GM21723 (cell line): Measurements from ENCODE around the gene DCLK3.

Experiments used
- ATAC-seq: cut with Tn5 transposase; IDR thresholded peaks from one replicate; pipeline ENCODE4 v1.9.1; 2021; ENCODE audit warnings: mild to moderate bottlenecking, moderate library complexity; ENCODE audit not compliant: unreplicated experiment

DCLK3 gene

GRCh38 chr3:36709826-36710365, 54.5 kb downstream of the DCLK3 start:
- ATAC-seq: no peak

GRCh38 chr3:36709281-36709680, 55.1 kb downstream of the DCLK3 start:
- ATAC-seq: no peak

GRCh38 chr3:36707623-36708409, 56.5 kb downstream of the DCLK3 start:
- no peak for ATAC-seq

- no peak for ATAC-seq
Measured at GRCh38 chr3:36705015-36705414, 59.3 kb downstream of the DCLK3 start.

- no peak for ATAC-seq
Measured at GRCh38 chr3:36704280-36704679, 60.1 kb downstream of the DCLK3 start.

- no peak for ATAC-seq
Measured at GRCh38 chr3:36701249-36701572, 63.1 kb downstream of the DCLK3 start.

- ATAC-seq: peak; percentile 82
Measured at GRCh38 chr3:36700537-36701248, 63.7 kb downstream of the DCLK3 start.

- ATAC-seq: no peak
Measured at GRCh38 chr3:36698314-36698713, 66.0 kb downstream of the DCLK3 start.

- ATAC-seq: no peak
Measured at GRCh38 chr3:36697229-36698001, 66.9 kb downstream of the DCLK3 start.

- no peak for ATAC-seq
Measured at GRCh38 chr3:36696799-36697198, 67.6 kb downstream of the DCLK3 start.

- ATAC-seq: no peak
Measured at GRCh38 chr3:36695769-36696137, 68.6 kb downstream of the DCLK3 start.

GRCh38 chr3:36695113-36695768, 69.1 kb downstream of the DCLK3 start:
- no peak for ATAC-seq

- peak; percentile 71 for ATAC-seq
Measured at GRCh38 chr3:36693670-36694069, 70.7 kb downstream of the DCLK3 start.

GRCh38 chr3:36689560-36689959, 74.8 kb downstream of the DCLK3 start:
- ATAC-seq: no peak

- ATAC-seq: no peak
Measured at GRCh38 chr3:36688815-36689214, 75.5 kb downstream of the DCLK3 start.

- ATAC-seq: no peak
Measured at GRCh38 chr3:36686516-36686915, 77.8 kb downstream of the DCLK3 start.

- no peak for ATAC-seq
Measured at GRCh38 chr3:36681867-36682266, 82.5 kb downstream of the DCLK3 start.

- ATAC-seq: no peak
Measured at GRCh38 chr3:36680952-36681351, 83.4 kb downstream of the DCLK3 start.

- no peak for ATAC-seq
Measured at GRCh38 chr3:36679384-36680200, 84.8 kb downstream of the DCLK3 start.
